HG03520 (cell line): Measurements from ENCODE around the gene PPP1R3E.
"Not testable (repeated sequence)": the region's sequence is repeated elsewhere in the genome, so short reads cannot be mapped to it uniquely, and the experiment has no call there.

Experiments used
- ATAC-seq: cut with Tn5 transposase; IDR thresholded peaks from one replicate; pipeline ENCODE4 v1.9.1; 2021; ENCODE audit warnings: mild to moderate bottlenecking, moderate library complexity; ENCODE audit not compliant: unreplicated experiment

PPP1R3E gene

GRCh38 chr14:23297611-23298277 is 4.9 kb downstream of the PPP1R3E start:
- no peak for ATAC-seq

GRCh38 chr14:23297096-23297495 is 5.6 kb downstream of the PPP1R3E start:
- ATAC-seq = no peak

- no peak for ATAC-seq
Observed at GRCh38 chr14:23296012-23296777, 6.5 kb downstream of the PPP1R3E start.

- no peak for ATAC-seq
Observed at GRCh38 chr14:23294734-23295561, 7.7 kb downstream of the PPP1R3E start.

- ATAC-seq = no peak
Observed at GRCh38 chr14:23286902-23287479, 15.7 kb downstream of the PPP1R3E start.

- peak; percentile 95 for ATAC-seq
Observed at GRCh38 chr14:23286020-23286901, 16.4 kb downstream of the PPP1R3E start, which contains the start of gene HOMEZ. HOMEZ (minus strand) TSS chr14:23286132; CDS start chr14:23285952, 180 bp downstream.

GRCh38 chr14:23285530-23286019 is 17.1 kb downstream of the PPP1R3E start:
- peak; percentile 23 for ATAC-seq

- no peak for ATAC-seq
Observed at GRCh38 chr14:23284654-23285529, 17.8 kb downstream of the PPP1R3E start.

- ATAC-seq = no peak
Observed at GRCh38 chr14:23281247-23281646, 21.4 kb downstream of the PPP1R3E start.

GRCh38 chr14:23277928-23278327 is 24.7 kb downstream of the PPP1R3E start:
- ATAC-seq = not testable (repeated sequence)

GRCh38 chr14:23277189-23277588 is 25.5 kb downstream of the PPP1R3E start:
- ATAC-seq = no peak

- ATAC-seq = no peak
Observed at GRCh38 chr14:23275412-23275811, 27.2 kb downstream of the PPP1R3E start.

- no peak for ATAC-seq
Observed at GRCh38 chr14:23269193-23269592, 33.5 kb downstream of the PPP1R3E start.

GRCh38 chr14:23260849-23261248 is 41.8 kb downstream of the PPP1R3E start:
- ATAC-seq = not testable (repeated sequence)

- no peak for ATAC-seq
Observed at GRCh38 chr14:23259426-23259825, 43.2 kb downstream of the PPP1R3E start.

- no peak for ATAC-seq
Observed at GRCh38 chr14:23258256-23258655, 44.4 kb downstream of the PPP1R3E start.

GRCh38 chr14:23252420-23253333 is 50.0 kb downstream of the PPP1R3E start:
- no peak for ATAC-seq

- ATAC-seq = no peak
Observed at GRCh38 chr14:23252006-23252405, 50.7 kb downstream of the PPP1R3E start.
